ENCODE measurements around the gene CD79A.
A peak's percentile ranks its signal among the peaks of the same experiment; 100 is the strongest.

CD79A gene

DNA sequence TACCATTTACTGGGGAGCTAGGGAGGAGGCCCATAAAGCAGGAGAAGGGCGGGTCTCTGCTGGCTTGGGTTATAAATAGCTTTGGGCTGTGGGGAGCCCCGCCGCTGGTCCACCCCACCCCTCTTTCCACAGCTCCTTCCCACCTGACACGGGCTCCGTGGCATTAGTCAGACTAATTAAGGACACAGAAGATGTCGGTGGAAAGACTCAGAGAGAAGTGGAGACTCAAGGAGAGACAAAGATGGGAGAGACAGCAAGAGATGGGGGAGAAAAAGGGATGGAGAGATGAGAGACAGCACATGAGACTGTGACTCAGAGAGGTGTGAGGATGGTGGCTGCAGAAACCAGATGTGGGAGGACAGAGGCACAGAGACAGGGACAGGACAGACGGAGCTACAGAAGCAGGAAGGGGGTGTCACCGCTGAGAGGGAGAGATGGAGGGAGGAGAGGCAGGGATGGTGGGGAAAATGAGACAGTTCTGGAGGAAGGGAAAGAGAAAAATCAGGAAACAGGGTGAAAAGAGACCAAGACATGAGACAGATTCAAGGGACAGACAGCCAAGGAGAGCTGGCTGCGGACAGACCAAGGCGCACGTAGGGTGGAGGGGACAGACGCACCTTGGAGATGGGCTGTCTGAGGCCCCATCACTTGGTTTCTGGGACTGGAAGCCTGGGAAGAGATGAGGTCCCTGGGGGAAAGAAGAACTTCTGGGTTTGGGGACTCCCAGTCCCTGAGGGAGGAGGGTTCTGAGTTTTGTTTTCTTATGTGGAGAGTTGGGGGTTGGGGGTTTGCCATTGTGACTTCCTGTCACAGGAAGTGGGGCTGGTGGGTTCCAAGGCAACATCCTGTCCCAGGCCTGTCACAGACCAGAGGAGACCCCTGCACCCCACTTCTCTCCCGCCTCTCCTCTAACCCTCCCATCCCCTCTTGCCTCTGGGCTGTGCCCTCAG is 10.0 kb downstream of the CD79A start:
- DNase-seq = no peak

GRCh38 chr19:41887711-41888382 is 10.8 kb downstream of the CD79A start:
- peak; percentile 72 for DNase-seq

DNA sequence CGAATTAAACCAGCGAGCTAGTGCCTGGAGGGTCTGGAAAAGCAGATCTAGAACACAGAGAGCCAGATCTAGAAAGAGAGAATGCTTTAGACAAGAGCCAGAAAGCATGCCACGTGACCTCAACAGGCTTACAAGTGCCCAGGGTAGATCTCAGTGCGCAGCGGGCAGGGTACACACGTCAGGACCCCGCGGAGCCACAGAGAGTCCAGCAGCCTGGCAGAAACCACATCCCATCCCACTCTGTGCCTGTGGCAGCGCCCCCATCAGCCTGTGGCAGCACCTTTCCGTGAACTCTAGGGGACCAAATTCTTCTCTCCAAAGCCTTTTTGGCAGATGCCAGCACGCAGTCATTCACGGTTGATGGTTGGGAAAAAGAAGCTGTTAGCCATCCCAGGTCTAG is 11.8 kb downstream of the CD79A start:
- DNase-seq = no peak

- no peak for DNase-seq
Measured at GRCh38 chr19:41889896-41890295, 12.8 kb downstream of the CD79A start.

DNA sequence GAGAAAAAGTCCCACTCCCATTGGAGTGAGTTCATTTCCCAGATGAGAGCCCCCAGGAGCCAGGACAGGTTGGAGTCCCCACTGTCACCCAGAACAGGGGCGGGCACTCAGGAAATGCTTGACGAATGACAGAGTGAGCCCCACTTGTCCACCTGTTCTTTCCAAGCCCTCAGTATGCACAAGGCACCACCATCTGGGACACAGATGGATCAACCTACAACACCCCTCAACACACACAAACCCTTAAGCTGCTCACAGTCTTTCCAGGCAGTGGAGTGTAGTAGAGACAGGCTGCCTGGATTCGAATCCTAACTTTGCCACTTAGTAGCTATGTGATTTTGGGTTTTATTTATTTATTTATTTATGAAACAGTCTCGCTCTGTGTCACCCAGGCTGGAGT is 13.9 kb downstream of the CD79A start:
- no peak for DNase-seq

DNA sequence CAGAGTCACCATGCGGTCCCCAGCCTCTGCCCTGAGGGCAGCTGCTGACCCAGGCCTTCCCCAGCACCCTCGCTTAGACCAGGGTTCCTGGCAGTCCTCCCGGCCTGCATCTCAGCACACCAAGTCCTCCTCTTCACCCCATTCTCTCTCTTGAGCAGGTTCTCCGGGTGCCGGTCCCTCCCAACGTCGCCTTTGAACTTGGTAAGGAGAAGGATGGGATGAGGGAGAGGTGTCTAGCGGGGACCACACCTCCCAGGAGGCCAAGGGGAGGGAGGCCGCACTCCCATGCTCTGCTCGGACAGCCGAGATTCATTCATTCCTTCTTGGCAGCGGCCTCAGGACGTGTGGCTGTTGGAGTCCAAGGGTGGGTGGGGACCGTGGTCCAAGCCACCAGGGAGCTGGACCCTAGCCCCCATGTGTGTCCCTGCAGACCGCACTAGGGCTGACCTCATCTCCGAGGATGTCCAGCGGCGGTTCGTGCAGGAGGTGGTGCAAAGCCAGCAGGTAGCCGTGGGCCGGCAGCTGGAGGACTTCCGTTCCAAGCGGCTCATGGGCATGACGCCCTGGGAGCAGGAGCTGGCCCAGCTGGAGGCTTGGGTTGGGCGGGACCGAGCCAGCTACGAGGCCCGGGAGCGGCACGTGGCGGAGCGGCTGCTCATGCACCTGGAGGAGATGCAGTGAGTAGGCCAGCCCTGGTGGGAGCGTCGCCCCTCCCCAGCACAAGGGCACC is 15.3 kb downstream of the CD79A start:
- DNase-seq = no peak

GRCh38 chr19:41893899-41894298 is 16.8 kb downstream of the CD79A start:
- no peak for DNase-seq

DNA sequence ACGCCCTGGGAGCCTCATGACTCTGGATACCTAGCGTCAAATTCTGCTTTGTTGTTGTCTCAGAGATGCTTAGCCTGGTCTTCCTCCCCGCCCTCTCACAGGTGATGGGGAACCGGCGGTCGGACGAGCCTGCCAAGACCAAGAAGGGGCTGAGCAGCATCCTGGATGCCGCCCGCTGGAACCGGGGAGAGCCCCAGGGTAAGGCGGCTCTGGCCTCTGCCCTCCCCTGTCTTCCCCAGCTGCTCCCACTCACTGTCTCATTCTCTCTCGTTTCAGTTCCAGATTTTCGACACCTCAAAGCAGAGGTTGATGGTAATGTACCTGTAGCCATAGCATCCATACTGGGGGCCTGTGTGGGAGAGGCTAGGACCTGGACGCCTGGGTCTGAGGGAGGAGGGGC is 17.3 kb downstream of the CD79A start:
- no peak for DNase-seq

- DNase-seq = no peak
Measured at GRCh38 chr19:41895745-41896580, 18.9 kb downstream of the CD79A start.

- DNase-seq = no peak
Measured at GRCh38 chr19:41896581-41896942, 19.5 kb downstream of the CD79A start.

DNA sequence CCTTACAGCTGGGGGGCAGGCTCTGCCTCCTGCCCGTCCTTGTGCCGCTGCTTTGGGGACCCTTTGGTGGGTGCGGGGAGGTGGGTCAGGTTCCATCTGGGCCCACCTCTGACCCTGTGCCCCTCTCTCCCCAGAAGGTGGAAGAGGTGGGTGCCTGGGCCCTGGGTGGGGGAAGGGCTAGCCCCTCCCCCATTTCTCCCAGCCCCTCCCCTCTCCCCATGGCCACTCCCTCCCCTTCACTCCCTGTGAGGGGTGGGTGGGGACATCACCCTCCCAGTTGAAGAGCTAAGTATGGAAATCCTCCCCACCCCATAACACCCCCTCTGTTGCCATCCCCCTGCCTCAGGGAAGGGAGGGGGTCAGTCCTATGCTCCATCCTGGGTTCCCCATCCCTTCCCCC is 20.1 kb downstream of the CD79A start:
- no peak for DNase-seq

GRCh38 chr19:41897820-41898219 is 20.7 kb downstream of the CD79A start:
- DNase-seq = no peak

GRCh38 chr19:41898235-41898634 is 21.2 kb downstream of the CD79A start:
- no peak for DNase-seq

DNA sequence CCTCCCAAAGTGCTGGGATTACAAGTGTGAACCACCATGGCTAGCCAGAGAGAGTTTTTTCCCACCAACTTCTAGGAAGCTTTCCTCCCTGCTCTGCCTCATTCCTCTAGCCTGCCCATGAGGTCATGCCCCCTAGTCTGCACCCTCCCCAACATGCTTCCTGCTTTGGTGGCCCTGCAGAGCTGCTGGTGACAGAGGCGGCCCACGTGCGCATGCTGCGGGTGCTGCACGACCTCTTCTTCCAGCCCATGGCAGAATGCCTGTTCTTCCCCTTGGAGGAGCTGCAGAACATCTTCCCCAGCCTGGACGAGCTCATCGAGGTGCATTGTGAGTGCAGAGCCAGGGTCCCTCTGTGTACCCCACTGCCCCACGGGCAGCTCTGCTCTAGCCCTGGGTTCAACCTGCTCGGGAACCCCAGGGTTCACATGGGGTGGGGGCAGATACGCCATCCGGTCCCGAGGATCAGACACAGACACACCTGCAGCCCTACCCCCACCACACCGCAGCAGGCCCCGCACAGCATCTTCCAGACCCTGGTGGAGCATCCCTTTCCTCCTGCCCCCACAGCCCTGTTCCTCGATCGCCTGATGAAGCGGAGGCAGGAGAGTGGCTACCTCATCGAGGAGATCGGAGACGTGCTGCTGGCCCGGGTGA is 24.8 kb downstream of the CD79A start:
- DNase-seq = no peak

GRCh38 chr19:41902594-41902993 is 25.5 kb downstream of the CD79A start:
- DNase-seq = no peak

DNA sequence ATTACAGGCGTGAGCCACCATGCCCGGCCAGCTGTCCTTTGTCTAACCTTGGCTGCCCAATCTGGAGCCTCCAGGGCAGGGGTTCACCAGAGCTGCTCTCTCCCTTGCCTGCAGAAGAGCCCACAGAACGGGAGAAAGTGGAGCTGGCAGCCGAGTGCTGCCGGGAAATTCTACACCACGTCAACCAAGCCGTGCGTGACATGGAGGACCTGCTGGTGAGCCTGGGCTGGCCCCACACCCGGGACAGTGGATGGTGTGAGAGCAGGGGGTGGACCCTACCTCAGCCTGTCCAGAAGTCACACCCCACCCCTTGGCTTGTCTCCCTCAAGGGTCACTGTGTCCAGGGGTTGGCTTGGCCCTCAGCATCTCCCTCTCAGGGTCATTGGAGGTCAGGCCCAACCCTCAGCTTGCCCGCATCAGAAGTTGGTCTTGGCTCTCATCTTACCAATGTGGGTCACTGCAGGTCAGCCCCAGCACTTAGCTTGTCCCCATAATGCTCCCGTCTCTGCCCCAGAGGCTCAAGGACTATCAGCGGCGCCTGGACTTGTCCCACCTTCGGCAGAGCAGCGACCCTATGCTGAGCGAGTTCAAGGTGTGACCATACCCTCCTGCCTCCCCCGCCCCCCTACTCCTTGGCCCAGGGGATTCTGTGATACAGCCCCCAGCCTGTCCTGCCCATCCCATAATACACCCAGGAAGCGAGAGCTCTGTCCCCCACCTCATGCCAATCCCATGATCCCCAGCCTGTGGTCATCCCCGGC is 26.3 kb downstream of the CD79A start:
- DNase-seq = no peak

GRCh38 chr19:41904118-41904870 is 27.2 kb downstream of the CD79A start:
- DNase-seq = peak; percentile 95

GRCh38 chr19:41905273-41906002 is 28.4 kb downstream of the CD79A start:
- DNase-seq = no peak

- no peak for DNase-seq
Measured at GRCh38 chr19:41906271-41906670, 29.2 kb downstream of the CD79A start.
